Adrenal gland (tissue), 5 donors: ENCODE results near the gene SRXN1.

Source experiments
- CTCF ChIP-seq, 6 experiments: fragments of 450-650 bp in 4 of 6; fragments of 200-600 bp in 2 of 6; sonication (generic) in 1 of 6; IDR thresholded peaks; 1 replicate in 5 of 6; 2 replicates in 1 of 6; pipeline versions ENCODE4 v1.5.1 to v1.8.0; 2016 to 2021; ENCODE audit warnings: antibody characterized with exemption in 6 of 6, mild to moderate bottlenecking in 2 of 6, moderate library complexity in 1 of 6
- POLR2A ChIP-seq, 2 donors: fragments of 450-650 bp; IDR thresholded peaks; one replicate each; pipeline ENCODE4 v1.6.1; 2017; ENCODE audit warnings: antibody characterized with exemption in 2 of 2, mild to moderate bottlenecking in 2 of 2, moderate library complexity in 1 of 2
- donor health status: DM: no; HTN: no; CAD: no.

DNA sequence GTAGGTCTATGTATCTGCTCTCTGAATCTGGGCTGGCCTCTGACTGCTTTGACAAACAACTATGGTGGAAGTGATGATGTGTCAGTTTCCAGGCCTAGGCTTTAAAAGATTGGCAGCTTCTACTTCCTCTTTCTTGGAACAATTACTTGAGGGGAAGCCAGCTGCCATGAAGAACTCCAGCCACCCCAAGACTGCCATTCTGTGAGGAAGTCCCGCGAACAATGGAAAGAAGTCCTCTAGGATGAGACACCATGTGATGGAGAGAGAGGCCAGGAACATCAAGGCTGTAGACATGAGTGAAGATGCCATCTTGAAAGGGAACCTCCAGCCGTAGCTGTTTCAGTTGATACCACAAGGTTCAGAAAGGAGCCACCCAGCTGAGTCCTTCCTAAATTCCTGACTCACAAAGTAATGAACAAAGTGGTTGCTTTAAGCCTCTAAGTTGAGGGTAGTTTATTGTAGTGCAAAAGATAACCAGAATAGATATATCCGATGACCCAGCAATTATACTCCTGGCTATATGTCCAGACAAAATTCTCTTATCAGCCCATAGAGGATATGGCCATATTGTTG lies 27.6 kb downstream of the SRXN1 start:
- TF ChIP-seq POLR2A (IDR thresholded peaks at IDR 0.05): no peak
- no peak for TF ChIP-seq CTCF (IDR thresholded peaks at IDR 0.05)
